ENCODE data around the gene DNMT3L. TPM values are rescaled to one million over a fixed set of nuclear protein-coding genes. Genes with fewer than 3 reads are reported as not detected.

Gene DNMT3L
- total and polyA plus RNA-seq, 4 donors, result 0.18 to 0.99 (median 0.25) TPM; not detected in 1

DNA sequence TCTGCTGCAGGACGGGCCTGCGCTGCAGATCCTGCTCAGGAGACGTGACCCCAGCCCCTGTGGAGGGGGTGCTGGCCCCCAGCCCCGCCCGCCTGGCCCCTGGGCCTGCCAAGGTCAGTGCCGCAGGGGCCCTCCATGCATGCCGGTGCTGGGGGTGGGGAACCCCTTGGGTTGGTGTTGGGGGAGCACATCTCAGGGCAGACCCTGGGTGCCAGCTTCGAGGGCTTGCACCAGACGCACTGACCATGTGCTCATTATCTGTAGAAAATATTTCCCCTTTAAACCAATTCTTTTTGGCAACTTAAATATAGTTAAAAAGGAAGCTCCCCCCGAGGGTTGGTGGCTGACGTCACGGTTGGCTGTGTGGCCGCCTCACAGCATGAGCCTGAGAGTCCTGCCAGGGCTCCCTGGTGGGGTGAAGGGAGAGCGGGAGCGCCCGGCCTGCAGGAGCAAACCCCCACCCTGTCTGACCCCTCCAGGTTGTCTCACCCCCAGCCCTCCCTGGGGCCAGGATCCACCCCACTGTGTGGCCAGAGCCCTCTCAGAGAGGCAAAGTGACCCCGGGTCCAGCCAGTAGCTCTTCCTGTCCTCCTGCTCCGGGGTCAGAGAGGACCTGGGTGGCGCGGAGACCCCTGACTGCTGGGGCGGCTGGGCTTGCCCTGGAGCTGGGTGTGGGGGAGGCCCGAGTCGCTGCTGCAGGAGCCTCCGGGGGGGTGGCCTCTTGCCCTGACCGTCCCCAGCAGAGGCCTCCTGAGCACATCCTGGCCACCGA lies 32.9 kb upstream of the DNMT3L start:
- H3K9ac ChIP-seq (ENCODE audit: low read depth in 1 of 2, low read length in 2 of 2), result no peak overlapping the region
- DNase-seq (ENCODE audit: low spot score), result no peak
- H3K27me3 ChIP-seq (ENCODE audit: control insufficient read depth in 4 of 4, insufficient read depth in 4 of 4, low read length in 3 of 4), result no peaks in the 10 kb centered on the region
- 74% methylated on average over 26 of the region's 26 CpGs for WGBS
- H3K4me3 ChIP-seq (ENCODE audit: low read depth in 1 of 3, low read length in 3 of 3), result no peak overlapping the region
- peaks cover 0 to 13% (median 11%) of the 10 kb centered on the region in 4 donors for H3K4me1 ChIP-seq (ENCODE audit: control insufficient read depth in 4 of 4, insufficient read depth in 4 of 4, low read length in 3 of 4)
- no peaks in the 10 kb centered on the region for H3K36me3 ChIP-seq (ENCODE audit: control insufficient read depth in 4 of 4, insufficient read depth in 3 of 4, low read depth in 1 of 4, low read length in 3 of 4)
- TF ChIP-seq SP1 (IDR thresholded peaks at IDR 0.05) (no peak), FOXA1 (IDR thresholded peaks at IDR 0.05) (no peak), JUND (IDR thresholded peaks at IDR 0.05) (no peak), FOXA2 (IDR thresholded peaks at IDR 0.05) (no peak), TAF1 (conservative IDR thresholded peaks at IDR 0.05) (no peak)
- TF ChIP-seq, protein P1, sequence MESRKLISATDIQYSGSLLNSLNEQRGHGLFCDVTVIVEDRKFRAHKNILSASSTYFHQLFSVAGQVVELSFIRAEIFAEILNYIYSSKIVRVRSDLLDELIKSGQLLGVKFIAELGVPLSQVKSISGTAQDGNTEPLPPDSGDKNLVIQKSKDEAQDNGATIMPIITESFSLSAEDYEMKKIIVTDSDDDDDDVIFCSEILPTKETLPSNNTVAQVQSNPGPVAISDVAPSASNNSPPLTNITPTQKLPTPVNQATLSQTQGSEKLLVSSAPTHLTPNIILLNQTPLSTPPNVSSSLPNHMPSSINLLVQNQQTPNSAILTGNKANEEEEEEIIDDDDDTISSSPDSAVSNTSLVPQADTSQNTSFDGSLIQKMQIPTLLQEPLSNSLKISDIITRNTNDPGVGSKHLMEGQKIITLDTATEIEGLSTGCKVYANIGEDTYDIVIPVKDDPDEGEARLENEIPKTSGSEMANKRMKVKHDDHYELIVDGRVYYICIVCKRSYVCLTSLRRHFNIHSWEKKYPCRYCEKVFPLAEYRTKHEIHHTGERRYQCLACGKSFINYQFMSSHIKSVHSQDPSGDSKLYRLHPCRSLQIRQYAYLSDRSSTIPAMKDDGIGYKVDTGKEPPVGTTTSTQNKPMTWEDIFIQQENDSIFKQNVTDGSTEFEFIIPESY (IDR thresholded peaks at IDR 0.05), result no peak
- H3K9me3 ChIP-seq (ENCODE audit: control insufficient read depth in 4 of 4, low read length in 3 of 4), result no peaks in the 10 kb centered on the region
- H3K27ac ChIP-seq (ENCODE audit: low read depth in 1 of 2, low read length in 2 of 2), result no peak overlapping the region

DNA sequence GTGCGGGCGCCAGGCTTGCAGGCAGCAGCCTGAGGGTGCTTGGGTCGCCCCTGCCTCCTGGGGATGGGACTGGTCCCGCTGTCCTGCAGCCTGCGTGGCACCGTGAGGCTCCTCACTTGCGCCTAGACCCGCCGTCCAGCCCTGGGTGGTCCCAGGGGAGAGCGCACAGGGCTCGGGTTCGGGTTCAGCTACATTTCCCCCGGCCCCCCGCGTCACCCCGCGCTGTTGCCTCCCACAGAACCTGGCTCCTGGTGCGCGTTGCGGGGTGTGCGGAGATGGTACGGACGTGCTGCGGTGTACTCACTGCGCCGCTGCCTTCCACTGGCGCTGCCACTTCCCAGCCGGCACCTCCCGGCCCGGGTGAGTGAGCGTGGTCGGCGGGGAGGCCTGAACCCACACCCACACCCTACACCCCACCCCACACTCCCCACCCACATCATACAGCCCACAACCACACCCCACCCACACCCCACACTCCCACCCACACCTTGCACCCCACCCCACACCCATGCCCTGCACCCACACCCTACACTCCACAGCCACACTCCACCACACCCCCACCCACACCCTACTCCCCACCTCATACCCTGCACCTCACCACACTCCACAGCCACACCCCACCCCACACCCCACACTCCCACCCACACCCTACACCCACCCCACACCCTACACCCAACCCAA lies 32.0 kb upstream of the DNMT3L start:
- Histone ChIP-seq H3K27me3 (ENCODE audit: control insufficient read depth in 4 of 4, insufficient read depth in 4 of 4, low read length in 3 of 4) (no peaks in the 10 kb centered on the region), H3K4me1 (ENCODE audit: control insufficient read depth in 4 of 4, insufficient read depth in 4 of 4, low read length in 3 of 4) (peaks cover 0 to 7% (median 6%) of the 10 kb centered on the region in 4 donors), H3K9me3 (ENCODE audit: control insufficient read depth in 4 of 4, low read length in 3 of 4) (no peaks in the 10 kb centered on the region), H3K36me3 (ENCODE audit: control insufficient read depth in 4 of 4, insufficient read depth in 3 of 4, low read depth in 1 of 4, low read length in 3 of 4) (no peaks in the 10 kb centered on the region), H3K9ac (ENCODE audit: low read depth in 1 of 2, low read length in 2 of 2) (no peak overlapping the region), H3K4me3 (ENCODE audit: low read depth in 1 of 3, low read length in 3 of 3) (no peak overlapping the region), H3K27ac (ENCODE audit: low read depth in 1 of 2, low read length in 2 of 2) (no peak overlapping the region)
- 92% methylated on average over 33 of the region's 33 CpGs for WGBS
- TF ChIP-seq GABPA (IDR thresholded peaks at IDR 0.05 in 1 of 2, conservative IDR thresholded peaks at IDR 0.05 in 1 of 2), result no peak
- no peak for TF ChIP-seq RXRA (IDR thresholded peaks at IDR 0.05)
- TF ChIP-seq, protein P2, sequence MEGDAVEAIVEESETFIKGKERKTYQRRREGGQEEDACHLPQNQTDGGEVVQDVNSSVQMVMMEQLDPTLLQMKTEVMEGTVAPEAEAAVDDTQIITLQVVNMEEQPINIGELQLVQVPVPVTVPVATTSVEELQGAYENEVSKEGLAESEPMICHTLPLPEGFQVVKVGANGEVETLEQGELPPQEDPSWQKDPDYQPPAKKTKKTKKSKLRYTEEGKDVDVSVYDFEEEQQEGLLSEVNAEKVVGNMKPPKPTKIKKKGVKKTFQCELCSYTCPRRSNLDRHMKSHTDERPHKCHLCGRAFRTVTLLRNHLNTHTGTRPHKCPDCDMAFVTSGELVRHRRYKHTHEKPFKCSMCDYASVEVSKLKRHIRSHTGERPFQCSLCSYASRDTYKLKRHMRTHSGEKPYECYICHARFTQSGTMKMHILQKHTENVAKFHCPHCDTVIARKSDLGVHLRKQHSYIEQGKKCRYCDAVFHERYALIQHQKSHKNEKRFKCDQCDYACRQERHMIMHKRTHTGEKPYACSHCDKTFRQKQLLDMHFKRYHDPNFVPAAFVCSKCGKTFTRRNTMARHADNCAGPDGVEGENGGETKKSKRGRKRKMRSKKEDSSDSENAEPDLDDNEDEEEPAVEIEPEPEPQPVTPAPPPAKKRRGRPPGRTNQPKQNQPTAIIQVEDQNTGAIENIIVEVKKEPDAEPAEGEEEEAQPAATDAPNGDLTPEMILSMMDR (IDR thresholded peaks at IDR 0.05; ENCODE audit: low read depth, low read length, missing input control), result no peak
- no peak for TF ChIP-seq RAD21 (IDR thresholded peaks at IDR 0.05)
- TF ChIP-seq HNF4G (IDR thresholded peaks at IDR 0.05), result no peak
- TF ChIP-seq, protein P3, sequence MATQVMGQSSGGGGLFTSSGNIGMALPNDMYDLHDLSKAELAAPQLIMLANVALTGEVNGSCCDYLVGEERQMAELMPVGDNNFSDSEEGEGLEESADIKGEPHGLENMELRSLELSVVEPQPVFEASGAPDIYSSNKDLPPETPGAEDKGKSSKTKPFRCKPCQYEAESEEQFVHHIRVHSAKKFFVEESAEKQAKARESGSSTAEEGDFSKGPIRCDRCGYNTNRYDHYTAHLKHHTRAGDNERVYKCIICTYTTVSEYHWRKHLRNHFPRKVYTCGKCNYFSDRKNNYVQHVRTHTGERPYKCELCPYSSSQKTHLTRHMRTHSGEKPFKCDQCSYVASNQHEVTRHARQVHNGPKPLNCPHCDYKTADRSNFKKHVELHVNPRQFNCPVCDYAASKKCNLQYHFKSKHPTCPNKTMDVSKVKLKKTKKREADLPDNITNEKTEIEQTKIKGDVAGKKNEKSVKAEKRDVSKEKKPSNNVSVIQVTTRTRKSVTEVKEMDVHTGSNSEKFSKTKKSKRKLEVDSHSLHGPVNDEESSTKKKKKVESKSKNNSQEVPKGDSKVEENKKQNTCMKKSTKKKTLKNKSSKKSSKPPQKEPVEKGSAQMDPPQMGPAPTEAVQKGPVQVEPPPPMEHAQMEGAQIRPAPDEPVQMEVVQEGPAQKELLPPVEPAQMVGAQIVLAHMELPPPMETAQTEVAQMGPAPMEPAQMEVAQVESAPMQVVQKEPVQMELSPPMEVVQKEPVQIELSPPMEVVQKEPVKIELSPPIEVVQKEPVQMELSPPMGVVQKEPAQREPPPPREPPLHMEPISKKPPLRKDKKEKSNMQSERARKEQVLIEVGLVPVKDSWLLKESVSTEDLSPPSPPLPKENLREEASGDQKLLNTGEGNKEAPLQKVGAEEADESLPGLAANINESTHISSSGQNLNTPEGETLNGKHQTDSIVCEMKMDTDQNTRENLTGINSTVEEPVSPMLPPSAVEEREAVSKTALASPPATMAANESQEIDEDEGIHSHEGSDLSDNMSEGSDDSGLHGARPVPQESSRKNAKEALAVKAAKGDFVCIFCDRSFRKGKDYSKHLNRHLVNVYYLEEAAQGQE (IDR thresholded peaks at IDR 0.05), result no peak
- no peak for TF ChIP-seq SP1 (IDR thresholded peaks at IDR 0.05)
- TF ChIP-seq, protein P4, sequence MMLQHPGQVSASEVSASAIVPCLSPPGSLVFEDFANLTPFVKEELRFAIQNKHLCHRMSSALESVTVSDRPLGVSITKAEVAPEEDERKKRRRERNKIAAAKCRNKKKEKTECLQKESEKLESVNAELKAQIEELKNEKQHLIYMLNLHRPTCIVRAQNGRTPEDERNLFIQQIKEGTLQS (IDR thresholded peaks at IDR 0.05), result no peak
- no peak for TF ChIP-seq EGR1 (IDR thresholded peaks at IDR 0.05; ENCODE audit: low read depth in 2 of 2)
- TF ChIP-seq, protein P5, sequence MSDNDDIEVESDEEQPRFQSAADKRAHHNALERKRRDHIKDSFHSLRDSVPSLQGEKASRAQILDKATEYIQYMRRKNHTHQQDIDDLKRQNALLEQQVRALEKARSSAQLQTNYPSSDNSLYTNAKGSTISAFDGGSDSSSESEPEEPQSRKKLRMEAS (IDR thresholded peaks at IDR 0.05), result no peak
- TF ChIP-seq, protein P1 (IDR thresholded peaks at IDR 0.05), result no peak
- DNase-seq (ENCODE audit: low spot score), result no peak

Data from liver (tissue), 9 donors.